ENCODE measurements around the gene PLEKHG4. TPM values are rescaled to one million over a fixed set of nuclear protein-coding genes. Genes with fewer than 3 reads are reported as not detected.

Gene PLEKHG4
- total RNA-seq, 1 donor: 24.3 TPM

- H3K4me3 ChIP-seq (ENCODE audit: low read depth, low read length): no peak overlapping the region
- DNase-seq (ENCODE audit: low read depth): no peak
- TF ChIP-seq CTCF (IDR thresholded peaks at IDR 0.05; ENCODE audit: insufficient read depth, low read length): no peak
Measured at GRCh38 chr16:67257486-67258160, 21.7 kb upstream of the PLEKHG4 start.

DNA sequence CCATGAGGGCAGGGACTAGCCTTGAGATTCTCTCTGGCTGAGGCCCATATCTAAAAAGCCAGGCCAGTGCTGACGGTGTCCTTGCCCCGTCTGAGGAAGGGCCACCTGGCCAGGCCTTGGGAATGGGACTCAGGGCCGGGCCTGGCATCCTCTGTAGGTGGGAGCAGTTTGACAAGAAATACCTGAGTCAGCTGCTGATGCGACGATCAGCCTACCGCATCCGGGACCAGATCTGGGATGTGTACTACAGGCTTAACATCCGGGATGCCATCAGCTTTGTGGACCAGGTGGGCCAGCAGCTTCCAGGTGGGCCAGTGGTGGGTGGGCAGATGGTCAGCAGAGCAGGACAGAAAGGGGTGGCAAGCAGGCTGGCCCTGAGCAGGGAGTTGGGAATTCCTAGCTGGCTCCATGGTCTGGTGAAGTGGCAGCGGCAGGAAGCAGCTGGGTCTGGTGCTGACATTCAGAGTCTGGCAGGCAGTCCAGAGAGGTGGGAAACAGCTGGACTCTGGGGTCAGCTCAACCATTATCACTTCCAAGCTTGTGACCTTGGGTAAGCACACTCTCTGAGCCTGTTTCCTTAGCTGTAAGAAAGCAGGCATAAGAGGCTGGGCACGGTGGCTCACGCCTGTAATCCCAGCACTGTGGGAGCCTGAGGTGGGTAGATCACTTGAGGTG is 21.0 kb upstream of the PLEKHG4 start:
- DNase-seq (ENCODE audit: low read depth): no peak
- H3K4me3 ChIP-seq (ENCODE audit: low read depth, low read length): no peak overlapping the region
- TF ChIP-seq CTCF (IDR thresholded peaks at IDR 0.05; ENCODE audit: insufficient read depth, low read length): no peak

- no peak for TF ChIP-seq CTCF (IDR thresholded peaks at IDR 0.05; ENCODE audit: insufficient read depth, low read length)
- no peak overlapping the region for H3K4me3 ChIP-seq (ENCODE audit: low read depth, low read length)
- no peak for DNase-seq (ENCODE audit: low read depth)
Measured at GRCh38 chr16:67259705-67260104, 19.6 kb upstream of the PLEKHG4 start.

GRCh38 chr16:67260426-67261063 is 18.8 kb upstream of the PLEKHG4 start:
- TF ChIP-seq CTCF (IDR thresholded peaks at IDR 0.05; ENCODE audit: insufficient read depth, low read length): peak; percentile 73
- peak; percentile 81 for DNase-seq (ENCODE audit: low read depth)
- no peak overlapping the region for H3K4me3 ChIP-seq (ENCODE audit: low read depth, low read length)

DNA sequence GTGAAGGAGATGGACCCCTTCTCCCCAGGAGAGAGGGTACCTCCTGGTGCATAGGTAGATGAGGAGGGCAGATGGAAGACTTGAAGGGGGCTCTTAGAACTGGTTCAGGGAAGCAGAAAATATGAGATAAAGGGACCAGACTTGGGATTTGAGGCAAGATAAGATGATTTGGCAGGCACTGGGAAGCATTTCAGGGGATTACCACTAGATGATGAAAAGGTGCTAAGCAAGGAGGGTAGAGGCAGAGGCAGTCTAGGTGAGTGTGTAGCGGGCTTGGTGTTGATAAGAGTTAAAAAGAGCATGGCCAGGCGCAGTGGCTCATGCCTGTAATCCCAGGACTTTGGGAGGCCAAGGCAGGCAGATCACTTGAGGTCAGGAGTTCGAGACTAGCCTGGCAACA is 16.1 kb upstream of the PLEKHG4 start:
- H3K4me3 ChIP-seq (ENCODE audit: low read depth, low read length): no peak overlapping the region
- no peak for DNase-seq (ENCODE audit: low read depth)
- no peak for TF ChIP-seq CTCF (IDR thresholded peaks at IDR 0.05; ENCODE audit: insufficient read depth, low read length)

DNA sequence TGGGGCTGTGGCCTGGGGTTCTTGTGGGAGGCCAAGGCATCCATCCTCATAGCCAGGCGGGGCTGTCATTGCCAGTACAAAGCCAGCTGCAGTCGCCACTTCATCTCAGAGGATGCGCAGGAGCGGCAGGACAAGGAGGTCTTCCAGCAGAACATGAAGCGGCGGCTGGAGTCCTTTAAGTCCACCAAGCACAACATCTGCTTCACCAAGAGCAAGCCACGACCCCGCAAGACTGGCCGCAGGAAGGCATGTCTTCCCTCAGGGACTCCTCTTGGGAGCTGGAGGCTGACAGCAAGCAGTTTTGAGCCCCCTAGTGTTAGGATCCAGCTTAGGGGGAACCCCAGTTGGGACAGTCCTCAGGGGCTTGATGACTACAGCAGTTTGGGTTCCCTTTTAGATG is 15.1 kb upstream of the PLEKHG4 start:
- DNase-seq (ENCODE audit: low read depth): no peak
- no peak for TF ChIP-seq CTCF (IDR thresholded peaks at IDR 0.05; ENCODE audit: insufficient read depth, low read length)

More for the DNA sequence above, 15.1 kb upstream of the PLEKHG4 start:
- no peak overlapping the region for H3K4me3 ChIP-seq (ENCODE audit: low read depth, low read length)
